ENCODE results near the gene STXBP6. TPM values are rescaled to one million over a fixed set of nuclear protein-coding genes. Genes with fewer than 3 reads are reported as not detected.
"Not testable (repeated sequence)": the region's sequence is repeated elsewhere in the genome, so short reads cannot be mapped to it uniquely, and the experiment has no call there.

STXBP6 gene
- total RNA-seq, 1 donor from 2014 or later = 4.9 TPM

DNA sequence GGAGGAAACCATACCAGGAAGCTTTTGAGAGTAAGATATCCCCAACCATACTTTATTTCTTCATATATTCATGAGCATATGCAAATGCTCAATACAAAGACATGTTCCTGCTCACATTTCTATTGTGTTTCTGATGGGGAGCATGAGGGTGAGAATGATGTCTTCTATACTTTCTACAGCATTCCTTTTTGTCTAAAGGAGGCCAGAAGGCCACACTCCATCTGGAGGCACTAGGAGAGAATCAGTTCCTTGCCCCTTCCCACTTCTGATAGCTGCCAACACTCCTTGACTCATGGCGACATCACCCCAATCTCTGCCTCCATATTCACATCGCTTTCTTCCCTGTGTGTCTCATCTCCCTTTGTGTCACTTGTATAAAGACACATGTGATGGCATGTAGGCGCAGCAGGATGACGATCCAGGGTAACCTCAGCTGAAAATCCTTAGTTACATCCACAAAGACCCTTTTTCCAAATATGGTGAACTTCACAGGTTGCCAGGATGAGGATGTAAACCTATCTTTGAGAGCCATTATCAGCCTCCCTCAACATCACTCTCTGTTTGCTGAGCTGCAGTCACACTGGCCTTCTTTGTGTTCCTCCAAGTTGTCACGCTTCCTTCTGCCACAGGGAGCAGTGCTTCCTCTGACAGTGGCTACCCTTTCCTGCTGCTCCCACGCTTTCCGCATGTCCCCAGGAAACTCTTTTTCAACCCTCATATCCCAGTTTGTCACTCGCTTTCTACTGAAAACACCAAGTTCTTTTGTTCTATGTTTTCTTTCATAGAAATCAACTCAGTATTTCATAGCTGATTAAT lies 96.9 kb downstream of the STXBP6 start:
- DNase-seq = no peak

DNA sequence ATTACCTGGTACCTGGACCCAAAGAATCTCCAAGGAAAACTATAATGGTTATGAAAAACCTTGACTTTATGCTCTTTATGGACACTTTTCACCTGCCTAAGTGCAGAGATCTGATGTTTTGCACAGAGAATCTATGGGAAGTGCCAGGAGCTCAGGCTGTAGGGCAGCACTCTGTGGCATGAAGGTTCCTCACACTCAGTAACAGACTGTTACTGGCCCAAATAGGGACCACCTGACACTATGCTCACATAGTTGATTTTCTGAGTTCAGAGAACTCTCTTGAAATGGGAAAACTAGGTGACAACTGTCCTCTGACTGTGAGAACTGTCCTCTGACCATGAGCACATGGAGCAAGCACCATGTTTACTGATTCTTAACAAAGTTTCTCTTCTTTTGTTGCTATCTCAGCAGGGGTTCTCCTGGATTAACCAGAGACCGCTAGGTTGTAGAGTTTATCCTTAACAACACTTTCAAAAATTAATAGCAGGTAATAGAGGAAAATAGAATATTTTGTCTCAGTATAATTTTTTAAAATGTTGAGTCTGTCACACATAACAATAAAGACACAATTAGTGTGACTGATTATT lies 101.6 kb downstream of the STXBP6 start:
- no peak for DNase-seq

DNA sequence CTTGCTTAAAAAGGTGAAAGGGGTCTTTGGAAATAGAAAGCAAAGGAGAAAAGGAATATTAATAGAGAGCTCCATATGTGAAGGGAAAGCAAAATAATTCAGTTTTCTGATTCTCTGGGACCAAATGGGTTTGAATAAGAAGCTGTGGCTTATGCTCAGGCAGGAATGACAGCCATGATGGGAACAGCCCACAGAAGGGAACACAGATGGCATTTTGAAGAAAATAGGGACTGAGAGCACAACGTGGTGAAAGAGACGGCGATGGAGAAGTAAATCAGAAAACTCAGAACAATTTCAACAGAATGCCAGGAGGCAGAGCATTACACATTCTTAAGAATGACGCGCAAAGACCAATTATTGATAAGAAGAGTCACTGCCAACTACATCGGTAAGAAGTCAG lies 102.8 kb downstream of the STXBP6 start:
- no peak for DNase-seq

DNA sequence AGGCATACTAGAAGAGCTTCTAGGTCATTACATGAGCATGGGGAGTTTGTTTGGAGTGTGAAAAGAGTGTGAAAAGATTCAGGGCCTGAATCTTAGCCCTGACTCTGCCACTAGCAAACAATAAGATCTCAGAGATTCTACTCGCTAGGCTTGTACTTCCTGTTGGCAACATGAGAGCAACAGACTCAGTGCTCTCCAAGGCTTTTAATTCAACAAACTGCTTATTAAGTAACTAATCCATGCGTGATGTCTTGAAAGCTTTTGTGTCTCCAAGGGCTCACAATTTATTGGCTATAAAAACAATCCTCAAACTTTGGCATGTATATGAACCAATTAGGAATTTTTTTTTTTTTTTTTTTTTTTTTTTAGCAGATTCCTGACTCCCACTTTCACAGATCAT lies 105.1 kb downstream of the STXBP6 start:
- no peak for DNase-seq

DNA sequence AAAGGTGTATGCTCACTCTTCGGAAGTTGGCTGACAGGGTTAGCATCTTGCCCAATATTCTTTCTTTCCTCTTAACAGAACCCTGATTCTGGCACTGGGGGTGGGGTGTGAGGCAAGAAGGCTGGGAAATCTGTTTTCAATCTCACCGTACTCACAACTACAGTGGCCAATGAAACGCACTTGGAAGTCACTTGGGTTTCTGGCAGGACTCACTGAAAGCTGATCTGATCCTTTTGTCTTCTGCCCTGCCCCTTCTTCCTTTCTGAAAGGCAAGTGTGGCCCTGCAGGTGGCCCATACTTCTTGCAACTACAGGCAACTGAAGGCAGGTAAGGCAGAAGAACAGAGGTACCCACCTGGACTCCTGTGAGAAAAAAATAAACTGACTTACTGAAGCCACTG lies 106.9 kb downstream of the STXBP6 start:
- DNase-seq = no peak

DNA sequence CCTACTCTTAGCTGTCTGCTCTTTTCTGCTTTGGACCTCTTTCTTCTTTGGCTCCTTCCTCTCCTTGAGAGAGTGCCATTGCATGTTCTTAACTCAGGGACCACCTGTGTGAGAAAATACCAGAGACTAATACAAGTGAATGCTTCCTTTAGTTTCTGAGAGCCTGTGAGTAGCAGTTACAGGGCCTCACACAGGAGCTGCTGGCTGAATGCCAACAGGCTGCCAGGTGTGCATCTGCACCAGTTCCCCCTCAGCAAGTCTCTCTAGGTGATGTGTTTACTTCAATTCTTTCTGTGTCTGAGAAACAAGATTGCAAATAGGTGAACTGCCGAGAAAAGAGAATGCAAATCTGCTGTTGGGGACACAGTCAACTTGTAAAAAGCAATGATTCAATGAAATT lies 108.2 kb downstream of the STXBP6 start:
- no peak for DNase-seq

DNA sequence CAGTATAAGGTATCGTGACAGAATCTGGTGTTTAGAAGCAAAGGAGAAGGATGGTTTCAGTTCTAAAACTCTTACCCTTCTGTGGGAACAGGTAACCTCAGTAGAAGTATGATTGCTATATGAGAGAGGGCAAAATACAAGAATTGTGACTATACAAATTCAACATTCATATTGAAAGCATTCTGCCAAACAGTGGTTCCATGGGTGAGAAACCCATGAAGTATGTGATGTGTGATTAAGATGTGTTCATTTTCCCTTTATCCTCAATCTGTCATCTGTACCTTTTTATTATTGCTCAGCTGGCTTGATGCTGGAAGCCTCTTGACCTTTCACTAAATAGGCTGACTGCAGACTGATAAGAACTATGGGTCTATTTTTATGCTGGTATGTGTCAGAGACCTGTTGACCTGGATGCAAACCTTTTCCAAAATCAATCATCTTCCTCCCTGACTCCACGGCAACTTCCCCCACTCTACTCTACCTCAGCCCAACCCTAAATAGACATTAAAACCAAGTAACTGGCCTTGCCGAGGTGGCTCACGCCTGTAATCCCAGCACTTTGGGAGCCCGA lies 109.6 kb downstream of the STXBP6 start:
- no peak for DNase-seq

DNA sequence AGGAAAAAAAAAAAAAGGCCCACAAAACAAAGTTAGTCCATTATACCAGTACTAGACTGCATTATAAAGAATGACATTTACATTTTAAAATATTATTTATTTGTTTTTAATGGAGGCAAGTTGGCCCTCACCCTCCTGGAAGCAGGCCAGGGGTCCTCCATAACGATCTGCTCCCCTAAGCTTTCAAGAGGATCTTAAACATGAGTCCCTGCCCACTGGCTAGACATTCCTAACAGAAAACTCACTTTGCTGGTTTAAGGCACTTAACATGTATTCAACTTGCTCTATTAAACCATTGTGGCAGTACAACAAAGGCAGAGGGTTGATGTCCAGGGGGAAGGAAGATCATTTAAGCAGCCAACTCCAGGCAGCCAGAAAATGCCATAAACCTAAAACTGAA lies 111.4 kb downstream of the STXBP6 start:
- no peak for DNase-seq

DNA sequence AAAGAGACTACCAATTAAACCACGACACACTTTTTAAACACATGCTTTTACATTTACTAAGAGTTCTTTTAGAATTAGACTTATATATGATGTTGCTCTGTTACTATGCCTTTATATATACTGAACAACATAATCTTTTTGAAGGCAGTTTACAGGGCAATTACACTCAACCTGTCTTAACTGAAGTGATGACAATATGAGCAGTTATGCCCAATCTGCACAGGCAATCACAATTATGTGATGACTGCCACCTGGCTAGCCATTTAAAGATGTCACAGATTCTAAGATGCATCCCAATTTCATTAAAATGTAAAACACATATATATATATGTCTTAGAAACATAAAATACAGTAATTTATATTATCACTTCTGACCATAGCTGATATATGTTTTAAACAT lies 112.6 kb downstream of the STXBP6 start:
- no peak for DNase-seq

DNA sequence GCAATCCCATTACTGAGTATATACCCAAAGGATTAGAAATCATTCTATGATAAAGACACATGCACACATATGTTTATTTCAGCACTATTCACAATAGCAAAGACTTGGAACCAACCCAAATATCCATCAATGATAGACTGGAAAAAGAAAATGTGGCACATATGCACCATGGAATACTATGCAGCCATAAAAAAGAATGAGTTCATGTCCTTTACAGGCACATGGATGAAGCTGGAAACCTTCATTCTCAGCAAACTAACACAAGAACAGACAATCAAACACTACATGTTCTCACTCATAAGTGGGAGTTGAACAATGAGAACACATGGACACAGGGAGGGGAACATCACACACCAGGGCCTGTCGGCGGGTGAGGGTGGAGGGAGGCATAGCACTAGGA lies 113.2 kb downstream of the STXBP6 start:
- DNase-seq = not testable (repeated sequence)

DNA sequence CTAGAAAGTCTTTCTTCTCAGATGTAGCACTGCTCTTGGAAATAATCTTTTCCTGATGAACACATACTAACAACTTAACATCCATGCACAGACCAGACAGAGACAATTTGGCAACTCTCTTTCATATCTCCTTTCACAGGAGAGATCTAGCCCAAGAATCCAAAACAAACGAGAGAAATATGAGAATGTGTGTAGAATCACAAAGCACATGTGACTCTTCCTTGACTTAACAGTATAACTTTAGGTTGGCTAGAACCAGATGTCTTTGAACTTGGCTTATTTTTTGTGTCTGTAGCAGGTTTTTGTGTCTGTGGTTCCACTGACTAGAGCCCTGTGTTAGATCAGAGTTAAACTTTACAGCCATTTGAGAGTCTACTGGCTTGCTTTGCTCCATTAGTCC lies 114.2 kb downstream of the STXBP6 start:
- DNase-seq = no peak

DNA sequence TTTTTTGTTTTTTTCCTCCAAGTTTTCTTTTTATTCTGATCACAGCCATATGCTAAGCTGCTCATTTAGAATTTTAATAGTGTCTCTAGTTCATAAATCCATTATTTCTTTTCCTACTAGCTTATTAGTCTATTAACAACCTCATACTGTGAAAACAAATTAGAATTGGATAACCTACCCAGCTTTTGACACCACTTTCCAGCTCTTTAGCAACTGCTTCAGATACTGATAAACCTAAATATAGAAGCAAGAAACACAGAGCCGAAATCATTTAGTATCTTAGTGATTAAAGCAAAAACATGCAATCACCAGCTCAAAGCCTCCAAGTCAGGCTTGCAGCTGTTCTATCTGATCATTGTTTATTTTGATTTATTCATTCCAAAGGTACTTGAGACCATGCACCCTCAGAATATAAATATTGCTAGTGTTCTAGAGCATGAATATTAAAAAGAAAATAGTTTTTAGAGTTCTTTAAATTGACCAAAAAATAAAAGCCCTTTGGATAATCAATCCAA lies 121.5 kb downstream of the STXBP6 start:
- no peak for DNase-seq

DNA sequence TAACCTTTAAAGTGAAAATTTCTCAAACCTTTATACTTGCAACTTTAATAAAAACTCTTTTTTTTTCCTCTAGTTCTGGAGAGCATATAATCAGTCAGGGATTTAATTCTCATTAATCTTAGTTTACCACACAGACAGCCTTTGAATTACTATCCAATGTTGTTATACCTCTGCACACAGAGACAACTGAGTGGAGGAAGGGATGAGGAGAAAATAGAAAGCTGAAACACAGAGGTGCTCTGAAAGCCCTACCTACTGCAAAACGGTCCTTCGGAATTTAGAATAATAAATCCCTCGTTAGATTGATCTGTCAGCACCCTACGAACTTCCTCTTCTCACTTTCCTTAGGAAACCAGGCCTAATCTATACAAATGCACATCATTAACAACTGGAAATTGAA lies 122.1 kb downstream of the STXBP6 start:
- no peak for DNase-seq

DNA sequence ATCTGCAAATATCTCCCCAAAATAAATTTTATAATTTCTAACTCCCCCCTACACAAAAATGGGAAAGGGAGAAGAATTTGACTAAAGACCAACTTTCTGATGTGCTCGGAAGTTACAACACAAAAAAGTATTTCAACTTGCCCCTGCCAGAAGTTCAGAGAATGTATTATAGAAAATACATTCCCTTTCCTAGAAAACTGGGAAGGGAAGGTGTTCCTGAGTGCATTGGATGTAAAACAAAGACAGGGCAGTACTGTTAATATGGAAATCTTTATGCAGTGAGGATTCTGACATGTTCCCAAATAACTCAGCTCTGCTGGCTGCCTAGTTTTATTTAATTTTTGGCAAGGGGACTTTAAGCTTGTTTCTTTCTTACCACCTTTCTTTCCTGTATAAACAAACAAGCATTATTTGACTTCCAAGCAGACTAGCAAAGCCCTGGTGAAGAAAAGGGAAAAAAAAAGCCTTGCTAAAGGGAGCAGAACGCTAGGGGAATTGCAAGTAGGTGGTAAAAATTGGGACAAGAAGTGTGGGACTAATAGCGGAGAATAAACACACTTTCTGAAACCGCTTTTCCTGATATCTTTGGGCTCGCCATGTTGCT lies 124.1 kb downstream of the STXBP6 start:
- DNase-seq = no peak

DNA sequence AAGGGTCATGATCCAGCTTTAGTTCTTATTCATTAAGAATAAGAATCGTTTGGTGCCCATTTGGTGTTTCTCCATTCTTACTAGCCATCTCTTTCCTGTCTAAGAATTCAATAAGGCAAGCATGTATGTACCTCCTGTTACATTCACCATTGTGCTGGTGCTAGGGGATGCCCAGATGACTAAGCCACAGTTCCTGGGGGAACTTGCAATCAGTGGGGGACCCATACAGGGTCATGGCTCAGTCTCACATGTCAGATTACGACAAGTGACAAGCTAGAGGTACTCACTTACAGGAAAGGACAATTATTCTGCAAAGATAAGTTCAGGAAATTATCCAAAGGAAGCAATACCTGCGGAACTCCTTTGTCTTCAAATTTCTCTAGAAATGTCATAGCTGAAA lies 125.4 kb downstream of the STXBP6 start:
- no peak for DNase-seq

DNA sequence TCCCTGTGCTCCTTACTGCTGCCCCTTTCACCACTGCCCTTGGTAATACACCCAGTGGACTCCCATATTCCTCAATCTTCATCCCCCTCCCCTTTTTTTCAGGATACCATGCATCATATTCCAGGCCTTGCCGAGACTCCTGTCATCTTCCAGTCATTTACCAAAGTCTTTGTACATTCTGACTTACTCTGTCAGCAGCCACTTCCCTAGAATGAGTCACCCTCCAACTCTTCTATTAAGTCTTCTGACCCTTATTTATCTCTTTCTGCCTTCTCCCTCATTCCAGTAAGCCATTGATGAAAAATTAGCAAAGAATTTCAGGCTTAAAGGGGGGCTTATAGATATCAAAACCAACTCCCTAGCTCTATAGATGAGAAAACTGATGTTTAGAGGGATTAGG lies 128.0 kb downstream of the STXBP6 start:
- no peak for DNase-seq

DNA sequence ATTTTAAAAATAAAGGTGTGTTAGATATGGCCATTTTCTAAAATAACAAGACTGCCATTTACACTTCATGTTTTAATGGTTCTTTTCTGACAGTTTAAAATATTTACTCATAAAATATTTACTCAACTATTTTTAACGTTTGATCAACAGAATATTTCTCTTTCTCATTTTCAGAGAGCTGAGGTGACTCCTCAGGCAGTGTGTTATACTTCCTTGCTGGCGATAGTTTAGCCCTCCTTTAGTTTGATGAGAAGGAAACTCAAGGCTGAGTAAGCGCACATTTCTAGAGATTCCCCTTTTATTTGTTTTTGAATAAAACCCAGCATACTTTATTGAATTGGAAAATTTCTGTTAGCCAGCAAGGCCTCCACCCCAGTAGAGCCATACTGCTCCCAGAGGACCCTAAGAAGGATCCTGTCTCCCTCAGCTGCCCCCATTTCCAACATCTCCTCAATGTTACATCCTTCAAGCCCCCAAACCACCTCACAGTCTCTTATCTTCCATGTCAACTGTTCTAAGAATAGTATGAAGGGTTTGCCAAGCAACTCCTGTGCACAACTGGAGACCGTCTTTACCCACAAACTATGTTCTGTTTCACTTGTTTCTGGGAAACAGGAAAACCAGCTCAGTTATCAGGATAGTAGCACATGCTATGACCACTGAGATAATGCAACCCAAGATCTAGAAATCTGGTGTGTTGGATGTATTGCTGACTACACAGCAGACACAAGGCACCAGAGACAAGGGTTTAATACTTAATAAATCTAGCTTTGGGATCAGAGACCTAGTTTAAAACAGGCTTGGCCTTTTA lies 129.5 kb downstream of the STXBP6 start:
- no peak for DNase-seq

DNA sequence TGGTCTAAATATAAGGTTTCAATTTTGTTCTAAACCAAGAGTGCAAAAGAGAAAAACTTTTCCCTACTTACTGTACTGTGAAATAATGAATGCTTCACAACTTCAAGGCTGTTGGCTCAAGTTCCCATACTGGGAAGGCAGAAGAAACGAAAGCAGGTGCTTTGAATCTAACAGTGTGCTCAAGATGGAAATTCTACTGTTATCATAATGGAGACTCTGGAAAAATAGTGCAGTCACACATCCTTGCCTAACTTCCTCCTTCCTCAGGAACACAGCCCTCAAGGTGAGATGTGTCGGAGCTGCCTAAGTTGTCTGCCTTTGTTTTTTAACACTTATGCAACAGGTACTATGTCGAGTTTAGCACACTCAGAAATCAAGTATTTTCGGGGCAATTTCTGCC lies 131.1 kb downstream of the STXBP6 start:
- DNase-seq = no peak

DNA sequence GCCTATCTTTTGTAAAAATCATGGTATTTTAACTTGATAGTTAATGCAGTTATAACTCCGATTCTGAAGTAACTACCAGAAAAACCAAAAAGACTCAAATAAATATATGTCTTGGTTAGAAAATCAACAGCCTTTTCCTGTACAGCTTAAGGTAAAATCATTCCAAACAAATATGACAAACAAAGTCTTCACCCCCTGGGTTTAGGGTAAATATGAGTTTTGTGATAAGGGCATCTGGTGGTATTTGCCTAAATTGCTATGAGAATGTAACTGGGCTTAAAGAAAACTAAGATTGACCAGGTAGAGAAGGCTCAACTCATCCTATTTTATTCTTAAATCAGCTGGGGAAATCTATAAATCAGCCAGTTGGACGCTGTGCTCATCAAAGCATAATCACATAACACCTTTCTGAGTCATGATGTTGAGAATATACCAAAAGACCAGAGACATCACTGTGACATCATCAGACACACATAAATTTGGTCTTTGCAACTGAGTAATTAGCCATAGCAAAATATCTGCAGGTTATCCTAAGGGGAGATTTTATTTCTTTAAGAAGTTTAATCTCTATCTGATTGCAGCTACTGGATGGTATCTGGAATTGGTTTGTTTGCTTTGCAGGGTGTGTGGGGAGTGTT lies 133.9 kb downstream of the STXBP6 start:
- DNase-seq = no peak

DNA sequence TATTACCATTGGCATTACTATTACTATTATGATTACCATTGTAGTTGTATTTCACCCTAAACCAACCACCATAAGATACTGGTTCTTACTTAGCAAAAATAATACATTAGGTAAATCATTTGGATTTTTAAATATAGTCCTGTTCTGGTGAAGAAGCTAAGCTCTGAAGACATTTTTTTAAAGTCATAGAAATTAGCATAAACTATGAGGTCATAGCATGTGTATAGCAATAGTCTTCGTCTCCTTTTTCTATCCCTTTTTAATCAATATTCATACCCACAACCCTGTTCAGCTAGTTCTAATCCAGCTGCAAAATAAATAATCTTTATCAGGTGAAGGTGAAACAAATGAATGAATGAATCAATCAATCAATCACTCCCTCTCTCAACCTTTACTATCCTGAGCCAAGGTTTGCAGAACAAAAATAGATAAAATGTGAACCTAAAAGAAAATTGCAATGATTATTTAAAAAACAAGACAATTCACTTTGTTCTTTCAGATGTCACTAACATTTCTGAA lies 134.5 kb downstream of the STXBP6 start:
- no peak for DNase-seq

DNA sequence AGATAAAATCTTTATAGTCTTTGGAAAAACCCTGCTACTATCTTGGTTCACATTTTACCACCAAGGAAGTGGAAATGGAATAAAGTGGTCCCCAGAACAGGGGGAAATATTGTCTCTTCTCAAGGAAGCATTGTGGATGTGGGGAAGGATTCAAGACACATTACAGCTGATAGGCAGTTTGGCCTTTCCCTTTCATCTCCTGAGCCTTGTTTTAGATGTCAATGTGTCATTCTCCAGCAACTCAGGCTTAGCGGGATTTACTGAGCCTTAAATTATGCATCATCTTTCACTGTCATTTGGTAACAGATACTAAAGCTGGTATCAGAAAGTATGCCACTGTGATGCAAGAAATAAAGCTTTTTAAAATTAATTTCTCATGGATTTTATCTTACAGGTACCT lies 136.2 kb downstream of the STXBP6 start:
- no peak for DNase-seq

DNA sequence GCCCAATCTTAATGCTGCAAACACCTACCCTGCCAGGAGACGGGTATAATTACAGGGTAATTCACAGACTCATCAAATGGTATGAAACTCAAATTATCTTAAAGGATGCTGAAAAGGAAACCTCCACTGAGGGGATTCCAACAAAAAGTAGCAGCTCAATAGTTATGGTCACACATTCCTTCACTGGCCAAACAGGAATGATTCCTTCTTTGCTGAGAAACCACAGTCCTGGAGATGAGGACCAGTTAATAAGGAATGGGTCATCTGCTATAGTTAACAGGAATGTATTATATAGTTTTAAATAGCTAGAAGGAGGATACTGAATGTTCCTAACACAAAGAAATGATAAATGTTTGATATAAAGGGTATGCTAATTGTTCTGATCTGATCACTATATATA lies 136.9 kb downstream of the STXBP6 start:
- DNase-seq = no peak
